GM18951 (cell line): ENCODE results near the gene SESN1.
"Not testable (repeated sequence)": the region's sequence is repeated elsewhere in the genome, so short reads cannot be mapped to it uniquely, and the experiment has no call there.

ENCODE experiments used
- POLR2A ChIP-seq: IDR thresholded peaks from 4 replicates; pipeline ENCODE4 v1.6.1; 2011; ENCODE audit warnings: mild to moderate bottlenecking; ENCODE audit not compliant: insufficient read length, insufficient read depth; ENCODE audit errors: extremely low read depth
- in situ Hi-C: fragments of 300-500 bp; cut with MboI; formaldehyde crosslinking; loops from one replicate; pipeline ENCODE4 v1.12.0; 2022; ENCODE audit warnings: low sequenced_read_pairs, mixed read lengths, inconsistent platforms; ENCODE audit not compliant: unreplicated experiment

The SESN1 gene

GRCh38 chr6:109094416-109095035, at the start of gene SESN1:
Gene SESN1, minus strand, starts transcription at chr6:109094846. Its CDS starts 773 bp downstream, at chr6:109094073.
- TF ChIP-seq POLR2A = peak; percentile 76
- in situ Hi-C loops = no loop called here

GRCh38 chr6:109143191-109143590, 48.5 kb upstream of the SESN1 start:
- in situ Hi-C loops = no loop called here
- TF ChIP-seq POLR2A = no peak

GRCh38 chr6:109142067-109142466, 47.4 kb upstream of the SESN1 start:
- in situ Hi-C loops = not testable (repeated sequence)

- in situ Hi-C loops = no loop called here
- TF ChIP-seq POLR2A = no peak
These were observed 44.5 kb upstream of the SESN1 start for GRCh38 chr6:109139109-109139508.

DNA sequence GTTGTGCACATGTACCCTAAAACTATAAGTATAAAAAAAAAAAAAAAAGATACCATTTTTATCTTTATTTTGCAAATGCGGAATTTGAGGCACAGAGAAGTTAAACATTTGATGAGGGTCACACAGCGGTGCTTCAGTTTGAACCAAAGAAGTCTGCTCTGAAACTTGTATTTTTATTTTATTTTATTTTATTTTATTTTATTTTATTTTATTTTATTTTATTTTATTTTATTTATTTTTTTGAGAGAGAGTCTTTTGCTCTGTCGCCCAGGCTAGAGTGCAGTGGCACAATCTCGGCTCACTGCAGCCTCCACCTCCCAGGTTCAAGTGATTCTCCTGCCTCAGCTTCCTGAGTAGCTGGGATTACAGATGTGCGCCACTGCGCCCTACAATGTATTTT, 41.9 kb upstream of the SESN1 start:
- in situ Hi-C loops = not testable (repeated sequence)

DNA sequence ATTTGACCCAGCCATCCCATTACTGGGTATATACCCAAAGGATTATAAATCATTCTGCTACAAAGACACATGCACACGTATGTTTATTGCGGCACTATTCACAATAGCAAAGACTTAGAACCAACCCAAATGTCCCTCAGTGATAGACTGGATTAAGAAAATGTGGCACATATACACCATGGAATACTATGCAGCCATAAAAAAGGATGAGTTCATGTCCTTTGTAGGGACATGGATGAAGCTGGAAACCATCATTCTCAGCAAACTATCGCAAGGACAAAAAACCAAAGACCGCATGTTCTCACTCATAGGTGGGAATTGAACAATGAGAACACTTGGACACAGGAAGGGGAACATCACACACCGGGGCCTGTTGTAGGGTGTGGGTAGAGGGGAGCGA, 41.4 kb upstream of the SESN1 start:
- in situ Hi-C loops = not testable (repeated sequence)

DNA sequence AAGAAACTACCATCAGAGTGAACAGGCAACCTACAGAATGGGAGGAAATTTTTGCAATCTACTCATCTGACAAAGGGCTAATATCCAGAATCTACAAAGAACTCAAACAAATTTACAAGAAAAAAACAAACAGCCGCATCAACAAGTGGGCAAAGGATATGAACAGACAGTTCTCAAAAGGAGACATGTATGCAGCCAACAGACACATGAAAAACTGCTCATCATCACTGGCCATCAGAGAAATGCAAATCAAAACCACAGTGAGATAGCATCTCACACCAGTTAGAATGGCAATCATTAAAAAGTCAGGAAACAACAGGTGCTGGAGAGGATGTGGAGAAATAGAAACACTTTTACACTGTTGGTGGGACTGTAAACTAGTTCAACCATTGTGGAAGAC, 41.0 kb upstream of the SESN1 start:
- in situ Hi-C loops = not testable (repeated sequence)

GRCh38 chr6:109130065-109130464, 35.4 kb upstream of the SESN1 start:
- no peak for TF ChIP-seq POLR2A
- in situ Hi-C loops = no loop called here

DNA sequence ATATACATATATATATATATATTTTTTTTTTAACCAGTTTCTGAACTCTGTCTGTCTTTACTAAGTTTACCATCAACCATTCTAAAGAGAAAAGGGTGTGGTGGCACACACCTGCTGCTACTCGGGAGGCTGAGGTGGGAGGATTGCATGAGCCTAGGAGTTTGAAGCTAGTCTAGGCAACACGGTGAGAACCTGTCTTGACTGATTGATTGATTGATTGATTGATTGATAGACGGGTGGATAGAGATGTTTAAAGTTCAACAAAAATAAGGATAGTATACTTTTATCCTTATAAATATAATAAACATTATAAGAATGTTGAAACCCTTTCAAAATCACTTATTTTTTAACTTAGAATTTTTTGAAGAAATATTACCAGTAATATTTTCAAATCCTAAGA, 30.9 kb upstream of the SESN1 start:
- no peak for TF ChIP-seq POLR2A
- in situ Hi-C loops = no loop called here

DNA sequence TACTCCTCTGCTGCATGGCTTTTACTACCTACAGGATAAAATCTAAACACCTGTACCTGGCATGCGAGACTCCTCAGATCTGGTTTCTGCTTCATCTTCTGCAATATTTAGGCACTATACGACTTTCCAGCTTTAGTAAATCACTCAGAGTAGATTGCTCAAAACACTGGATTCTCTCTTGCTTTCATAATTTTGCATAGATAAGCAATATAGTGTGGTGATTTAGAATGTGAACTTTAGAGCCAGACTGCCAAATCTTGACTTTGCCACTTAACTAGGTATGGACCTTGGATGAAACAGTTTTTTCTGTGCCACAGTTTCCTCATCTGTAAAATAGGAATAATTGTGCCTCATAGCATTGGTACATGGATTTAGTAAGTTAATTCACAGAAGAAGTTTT, 29.6 kb upstream of the SESN1 start:
- in situ Hi-C loops = no loop called here

GRCh38 chr6:109121411-109121810, 26.8 kb upstream of the SESN1 start:
- TF ChIP-seq POLR2A = no peak
- in situ Hi-C loops = no loop called here

More for the DNA sequence above, 29.6 kb upstream of the SESN1 start:
- TF ChIP-seq POLR2A = no peak

- in situ Hi-C loops = no loop called here
- no peak for TF ChIP-seq POLR2A
These were observed 24.3 kb upstream of the SESN1 start for GRCh38 chr6:109118871-109119354.

DNA sequence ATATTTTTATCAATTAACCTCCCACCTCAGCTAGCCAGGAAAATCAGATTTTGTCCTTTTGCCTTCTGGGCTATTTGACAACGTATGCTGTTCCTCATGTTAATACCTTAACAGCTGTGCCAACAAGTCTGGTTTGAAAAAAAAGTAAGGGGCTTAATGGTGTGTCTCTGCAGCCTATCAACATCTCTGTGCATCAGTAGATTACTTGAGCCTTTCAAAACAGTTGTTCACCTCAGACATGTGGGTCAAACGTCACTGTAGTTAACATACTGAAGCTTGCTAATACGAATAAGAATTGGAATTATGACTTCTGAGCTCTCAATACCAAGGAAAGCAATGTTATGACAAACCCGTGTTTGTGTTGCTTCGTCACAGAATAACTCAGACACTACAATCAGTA, 23.7 kb upstream of the SESN1 start:
- in situ Hi-C loops = no loop called here
- TF ChIP-seq POLR2A = no peak

DNA sequence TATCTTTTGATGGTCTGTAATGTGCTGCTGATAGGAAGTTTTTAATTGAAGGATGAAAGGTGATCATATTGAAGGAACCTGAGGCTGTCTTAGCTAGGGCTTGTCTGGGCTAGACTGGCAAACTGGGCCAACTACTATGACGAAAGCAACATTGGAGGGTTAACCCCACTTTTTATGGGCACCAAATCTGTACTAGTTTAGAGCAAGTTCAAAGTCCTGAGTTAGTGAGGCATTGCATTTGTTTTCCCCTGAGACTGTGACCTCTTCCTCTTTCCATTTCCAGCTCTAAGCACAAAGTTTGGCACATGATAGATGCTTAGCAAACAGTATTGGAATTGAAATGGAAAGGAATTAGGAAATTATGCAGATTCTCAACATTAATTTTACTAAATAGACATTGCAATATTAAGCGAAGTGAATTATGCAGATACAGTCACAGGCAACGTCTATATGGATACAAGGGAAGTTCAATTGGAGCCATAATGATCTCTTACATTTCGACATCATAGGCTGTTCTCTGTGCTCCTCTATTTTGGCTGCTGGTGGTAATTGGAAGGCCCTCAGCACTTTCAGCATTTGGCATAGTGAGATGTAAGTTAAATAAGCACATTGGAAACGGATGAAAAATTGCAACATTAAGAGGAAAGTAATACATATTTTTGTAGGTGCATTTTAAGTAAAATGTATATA, 22.8 kb upstream of the SESN1 start:
- in situ Hi-C loops = no loop called here
- no peak for TF ChIP-seq POLR2A

- in situ Hi-C loops = not testable (repeated sequence)
These were observed 18.0 kb upstream of the SESN1 start for GRCh38 chr6:109112663-109113062.

- in situ Hi-C loops = not testable (repeated sequence)
These were observed 15.0 kb upstream of the SESN1 start for GRCh38 chr6:109109663-109110062.
